ENCODE data around the gene STRA8.
"Not testable (repeated sequence)": the region's sequence is repeated elsewhere in the genome, so short reads cannot be mapped to it uniquely, and the experiment has no call there.

Gene STRA8

DNA sequence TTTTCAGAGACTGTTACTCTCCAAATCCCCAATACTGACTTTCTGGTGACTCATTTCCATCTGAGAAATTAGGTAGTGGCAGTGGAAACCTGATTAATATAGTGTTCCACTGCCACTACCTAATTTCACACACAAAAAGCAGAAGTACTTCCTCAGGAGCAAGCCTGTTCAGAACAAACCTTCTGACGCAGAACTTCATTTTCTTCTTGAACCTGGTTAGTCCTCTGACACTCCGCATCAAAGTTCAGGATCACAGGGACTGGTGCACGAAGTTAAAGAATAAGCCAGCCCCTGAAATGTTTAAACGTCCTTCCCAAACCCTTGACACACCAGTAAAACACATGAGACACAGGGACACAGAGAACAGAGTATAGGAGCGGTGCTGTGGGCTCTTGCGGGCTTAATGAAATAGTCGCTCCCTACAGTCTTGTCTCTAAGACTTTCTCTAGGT is 26.7 kb upstream of the STRA8 start:
- no peak for DNase-seq

DNA sequence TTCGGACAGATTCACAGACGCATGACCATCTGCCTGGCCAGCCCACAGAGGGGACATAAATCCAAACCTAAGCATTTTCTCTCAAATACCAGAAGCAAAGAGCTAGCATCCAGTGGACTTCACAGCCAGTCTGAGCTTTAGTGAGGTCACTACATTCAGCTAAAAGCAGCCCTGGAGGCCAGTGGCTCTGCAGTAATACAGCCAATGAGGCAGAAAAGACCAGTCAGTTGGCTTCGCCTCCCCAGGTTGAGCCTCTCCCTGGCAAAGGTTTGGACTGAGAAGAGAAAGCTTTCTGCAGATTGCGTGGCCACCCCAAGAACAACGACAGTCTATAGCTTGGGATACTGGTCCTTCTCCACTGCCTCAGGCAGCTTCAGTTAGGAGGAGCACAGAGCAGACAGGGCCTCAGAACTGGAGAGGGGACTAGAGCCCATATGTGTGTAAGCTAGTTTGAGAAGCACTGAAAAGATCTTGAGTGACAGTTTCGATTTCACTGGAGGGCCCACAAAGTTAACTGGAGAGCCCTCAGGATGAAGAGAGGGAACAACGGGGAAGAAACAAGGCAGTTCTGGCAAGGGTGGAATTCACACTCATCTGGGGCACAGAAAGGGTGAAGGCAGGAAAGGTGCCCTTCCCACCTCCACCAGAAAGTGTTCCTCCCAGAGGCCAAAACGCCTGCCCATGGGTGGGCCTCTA is 26.1 kb upstream of the STRA8 start:
- no peak for DNase-seq

DNA sequence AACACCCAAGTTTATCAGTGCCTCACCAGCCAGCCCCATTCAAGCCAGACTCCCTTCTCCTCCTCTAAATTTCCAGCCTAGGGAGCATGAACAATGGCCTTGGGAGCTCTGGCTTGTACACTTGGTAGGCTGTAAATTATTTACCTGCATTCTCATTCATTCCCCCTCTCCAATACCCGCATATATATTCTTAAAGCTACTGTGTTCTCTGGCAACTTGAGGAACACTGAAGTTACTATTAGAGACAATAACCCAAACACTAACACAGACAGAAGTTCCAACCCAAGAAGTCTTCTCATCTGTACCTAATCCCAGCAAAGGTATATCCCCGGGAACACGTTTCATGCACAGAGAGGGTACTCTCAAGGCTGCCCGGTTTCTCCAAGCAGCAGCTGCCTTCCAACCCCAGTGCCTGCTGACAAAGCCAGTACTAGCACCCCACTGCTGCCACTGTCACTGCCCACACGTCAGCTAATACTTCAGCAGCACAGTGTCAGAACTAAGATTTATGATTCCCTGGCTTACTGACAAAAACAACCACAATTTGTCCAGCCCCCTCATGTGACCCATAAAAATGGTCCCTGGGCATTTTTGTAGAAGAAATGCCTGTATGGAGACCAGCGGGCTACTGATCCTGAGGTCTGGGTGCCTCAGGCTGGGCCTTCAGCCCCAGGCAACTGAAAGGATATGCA is 25.4 kb upstream of the STRA8 start:
- DNase-seq = no peak

DNA sequence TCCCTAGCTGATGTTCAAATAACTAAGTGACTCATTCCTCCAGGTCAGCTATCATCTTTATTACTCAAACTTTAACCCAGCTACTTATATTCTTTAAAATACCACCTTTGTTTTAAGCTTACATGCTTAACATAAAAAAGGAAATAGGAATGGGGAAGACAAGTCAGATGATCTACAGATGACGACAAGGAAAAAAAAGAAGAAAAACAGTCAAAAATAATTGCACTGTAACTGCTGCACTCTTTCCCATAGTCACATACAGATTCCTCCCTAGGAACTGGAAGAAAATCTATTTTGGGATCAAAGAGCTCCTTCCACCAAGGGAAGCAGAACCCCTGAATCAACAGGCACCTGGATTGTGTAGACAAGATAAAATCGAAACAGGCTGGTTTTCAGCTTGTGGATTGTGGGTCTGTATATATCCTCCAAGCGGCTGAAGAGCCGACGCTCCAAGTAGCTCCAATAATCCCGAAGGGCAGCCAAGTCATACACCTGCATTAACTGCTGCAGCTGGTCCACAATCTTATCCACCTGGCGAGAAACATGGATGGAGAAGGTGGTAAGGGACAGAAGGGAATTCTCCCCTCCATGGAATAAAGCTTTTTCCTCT is 24.3 kb upstream of the STRA8 start:
- no peak for DNase-seq

DNA sequence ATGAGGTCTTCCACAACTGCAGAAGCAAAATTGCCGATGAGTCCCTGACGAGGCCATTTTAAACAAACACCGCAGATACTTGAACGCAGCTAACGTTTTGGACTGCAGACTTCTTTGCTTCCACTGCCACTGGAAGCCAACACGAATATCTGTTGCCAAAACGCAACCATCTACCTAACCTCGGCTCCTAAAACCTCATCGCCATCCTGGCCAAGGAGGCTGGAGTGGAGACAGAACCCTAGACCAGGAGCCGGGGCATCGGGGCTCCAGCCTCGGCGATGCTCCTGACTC is 22.8 kb upstream of the STRA8 start:
- peak in 1 of 2 experiments; percentile 4 for DNase-seq

DNA sequence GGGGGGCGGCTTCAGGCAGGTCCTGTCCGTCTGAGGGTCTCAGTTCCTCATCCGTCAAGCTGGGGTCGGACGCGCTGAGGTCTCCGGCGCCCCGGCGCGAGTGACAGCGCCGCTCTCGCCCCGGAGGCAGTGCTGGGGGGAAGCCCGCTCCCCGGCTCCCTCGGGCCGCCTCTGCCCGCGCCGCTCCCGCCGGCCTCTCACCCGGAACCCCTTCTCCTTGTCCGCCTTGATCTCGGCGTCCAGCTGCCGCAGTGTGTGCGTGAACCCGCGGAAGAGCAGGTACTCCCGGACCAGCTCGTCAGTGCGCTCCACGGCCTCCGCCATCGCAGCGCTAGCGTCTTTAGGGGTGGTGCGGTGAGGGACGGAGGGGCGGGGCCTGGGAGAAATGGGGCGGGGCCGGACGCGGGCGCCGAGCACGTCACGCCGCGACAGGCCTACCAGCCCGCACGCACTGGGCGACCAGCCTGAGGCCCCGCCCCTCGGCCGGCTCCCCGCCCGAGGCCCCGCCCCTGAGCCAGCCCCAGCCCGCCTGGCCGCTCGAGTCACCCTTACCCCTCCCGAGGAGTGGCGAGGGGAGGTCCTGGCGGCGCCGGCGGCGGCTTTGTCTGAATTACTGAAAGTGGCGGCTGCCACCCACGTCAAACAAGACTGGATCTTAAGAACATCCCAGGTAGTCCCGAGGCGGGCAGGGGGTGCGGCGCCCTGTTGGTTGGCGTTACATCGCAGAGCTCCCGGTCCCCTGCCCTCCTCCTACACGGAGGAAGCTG is 22.3 kb upstream of the STRA8 start, which contains the start of gene WDR91:
WDR91 (minus strand) TSS at position 348 of the 767 bp plus-strand sequence; CDS start at position 324, 24 bp downstream.
- peak; percentile 95 to 96 for DNase-seq

DNA sequence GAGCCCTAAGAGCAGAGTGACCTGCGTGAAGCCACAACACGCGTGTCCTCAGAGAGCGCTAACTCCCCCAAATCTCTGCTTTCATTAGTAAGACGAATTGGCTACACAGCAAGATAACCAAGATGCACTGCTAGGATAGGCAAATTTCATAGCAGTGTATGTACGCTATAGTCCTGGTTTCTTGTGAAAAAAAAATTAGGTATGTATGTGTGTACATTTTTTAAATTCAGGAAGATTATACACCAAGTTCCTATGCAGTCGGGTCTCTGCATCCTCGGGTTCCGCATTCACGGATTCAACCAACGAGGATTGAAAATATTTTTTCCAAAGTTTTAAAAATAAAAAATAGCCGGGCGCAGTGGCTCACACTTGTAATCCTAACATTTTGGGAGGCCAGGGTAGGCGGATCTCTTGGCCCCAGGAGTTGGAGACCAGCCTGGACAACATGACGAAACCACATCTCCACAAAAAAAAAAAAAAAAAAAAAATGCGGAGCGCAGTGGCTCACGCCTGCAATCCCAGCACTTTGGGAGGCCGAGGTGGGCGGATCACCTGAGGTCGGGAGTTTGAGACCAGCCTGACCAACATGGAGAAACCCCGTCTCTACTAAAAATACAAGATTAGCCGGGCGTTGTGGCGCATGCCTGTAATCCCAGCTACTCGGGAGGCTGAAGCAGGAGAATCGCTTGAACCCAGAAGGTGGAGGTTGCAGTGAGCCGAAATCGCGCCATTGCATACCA is 21.5 kb upstream of the STRA8 start:
- DNase-seq = not testable (repeated sequence)

DNA sequence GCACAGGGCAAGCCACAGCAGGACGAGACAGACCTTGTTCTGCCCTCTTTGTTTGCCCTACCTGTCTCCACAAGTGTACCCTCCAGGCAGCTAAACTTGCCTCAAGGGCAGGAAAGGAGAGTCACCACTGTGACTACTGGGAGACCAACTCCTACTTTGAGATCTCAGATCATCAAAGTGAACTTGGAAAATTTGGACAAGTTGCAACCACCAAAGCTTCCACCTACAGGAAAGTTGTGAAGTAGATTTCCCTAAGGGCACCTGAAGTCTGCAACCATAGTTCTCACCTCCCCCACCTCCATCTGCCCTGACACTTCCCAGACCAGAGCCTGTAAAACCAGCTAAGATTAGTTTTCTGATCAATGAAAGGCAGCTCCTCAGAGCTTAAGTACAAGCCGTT is 19.8 kb upstream of the STRA8 start:
- DNase-seq = no peak

DNA sequence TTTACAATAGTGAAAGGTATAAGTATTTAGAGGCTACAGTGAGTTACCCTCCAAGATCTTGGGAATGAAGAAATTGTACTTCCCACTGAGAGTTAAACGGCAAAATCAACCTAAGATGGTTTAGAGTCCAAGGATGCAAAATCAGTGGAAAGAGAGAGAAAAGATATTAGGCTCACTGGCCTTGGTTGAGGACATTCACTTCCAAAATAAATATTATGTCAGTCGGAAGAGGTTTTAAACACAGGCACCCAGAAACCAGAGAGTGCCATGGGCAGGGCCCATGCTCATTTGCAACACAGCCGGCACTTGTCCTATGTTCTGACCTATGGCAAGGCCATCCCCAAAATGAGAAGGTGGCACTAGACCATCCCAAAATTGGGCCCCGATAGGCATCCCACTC is 18.5 kb upstream of the STRA8 start:
- DNase-seq = no peak

DNA sequence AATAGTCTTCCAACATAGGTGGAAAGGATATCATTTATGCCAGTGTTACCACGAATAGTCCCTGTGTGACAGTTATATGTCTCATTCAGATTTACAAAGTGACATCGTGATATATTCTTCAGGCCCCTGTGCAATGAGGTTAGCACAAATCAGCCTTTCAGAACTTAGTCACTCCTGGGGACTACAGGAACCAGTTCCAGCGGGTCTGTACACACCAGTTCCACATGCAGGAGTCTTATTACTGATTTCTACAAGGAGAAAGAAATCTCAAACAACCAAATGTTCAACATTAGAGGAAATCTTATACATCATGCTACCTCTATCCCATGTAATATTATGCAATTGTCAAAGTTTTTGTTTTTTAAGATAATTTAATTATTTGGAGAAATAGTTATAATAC is 17.9 kb upstream of the STRA8 start:
- no peak for DNase-seq

DNA sequence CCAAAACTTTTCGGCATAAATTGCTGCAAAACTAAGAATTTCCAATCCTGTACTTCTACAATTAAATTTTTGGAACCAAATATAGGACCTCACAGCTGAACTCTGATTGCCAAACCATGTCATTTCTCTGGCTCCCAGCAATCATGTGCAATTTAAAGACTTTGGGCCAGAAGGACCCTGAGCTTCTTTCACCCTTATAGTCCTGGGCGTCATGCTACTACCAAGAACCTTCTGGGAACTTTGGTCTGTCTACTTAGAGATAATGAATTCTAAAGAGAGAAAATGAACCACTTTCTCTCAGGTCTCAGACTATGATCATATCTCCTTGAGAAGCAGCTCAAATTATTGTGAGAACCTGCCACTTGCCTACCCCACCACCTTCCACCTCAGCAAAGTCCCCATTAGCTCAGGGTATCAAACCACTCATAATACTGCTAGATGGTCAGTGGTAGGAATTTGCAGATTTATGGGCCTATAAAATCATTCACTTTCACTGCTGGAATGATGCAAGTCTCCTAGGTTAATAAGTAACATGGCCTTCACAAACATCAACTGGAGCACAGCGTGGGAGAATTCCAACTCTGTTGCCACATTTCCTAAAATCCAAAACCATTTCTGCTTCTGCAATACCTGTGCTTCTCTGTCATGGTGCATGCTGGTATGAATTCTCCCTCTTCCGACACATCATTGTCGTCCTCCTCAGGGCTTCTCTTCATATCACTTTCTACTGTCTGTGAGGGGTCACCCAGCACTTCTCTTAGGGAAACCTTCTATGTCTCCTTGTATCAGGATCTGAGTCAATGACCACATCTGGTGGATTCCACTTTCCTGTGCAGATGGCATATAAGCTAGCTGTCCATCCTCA is 15.8 kb upstream of the STRA8 start:
- no peak for DNase-seq

DNA sequence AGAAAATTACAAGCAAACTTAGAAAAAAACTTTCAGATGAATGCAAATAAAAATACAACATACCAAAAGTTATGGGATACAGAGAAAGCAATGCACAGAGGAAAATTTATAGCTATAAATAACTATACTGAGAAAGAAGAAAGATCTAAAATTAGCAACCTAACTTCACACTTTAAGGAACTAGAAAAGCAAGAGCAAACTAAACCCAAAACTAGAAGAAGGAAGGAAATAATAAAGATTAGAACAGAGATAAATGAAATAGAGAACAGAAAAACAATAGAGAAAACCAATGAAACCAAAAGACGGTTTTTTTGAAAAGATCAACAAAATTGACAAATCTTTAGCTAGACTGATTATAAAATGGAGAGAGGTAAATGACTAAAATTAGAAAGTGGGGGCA is 9.6 kb upstream of the STRA8 start:
- no peak for DNase-seq

DNA sequence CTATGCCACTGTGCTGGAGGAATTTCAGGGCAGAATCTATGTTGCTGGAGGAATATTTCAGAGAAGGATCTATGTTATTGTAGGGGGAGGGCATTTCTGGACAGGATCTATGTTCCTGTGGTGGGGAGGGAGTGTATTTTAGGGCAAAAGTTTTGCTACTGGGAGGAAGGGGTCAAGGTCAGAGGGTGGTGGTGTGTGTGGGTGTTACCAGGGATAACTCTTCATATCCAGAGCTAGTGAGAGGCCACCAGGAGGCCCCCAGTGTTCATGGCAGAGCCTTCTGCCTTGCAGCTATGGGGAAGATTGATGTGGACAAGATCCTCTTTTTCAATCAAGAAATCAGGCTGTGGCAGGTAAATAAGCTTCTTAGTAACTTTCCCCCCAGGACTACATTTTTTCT is 2.0 kb upstream of the STRA8 start:
- DNase-seq = no peak

DNA sequence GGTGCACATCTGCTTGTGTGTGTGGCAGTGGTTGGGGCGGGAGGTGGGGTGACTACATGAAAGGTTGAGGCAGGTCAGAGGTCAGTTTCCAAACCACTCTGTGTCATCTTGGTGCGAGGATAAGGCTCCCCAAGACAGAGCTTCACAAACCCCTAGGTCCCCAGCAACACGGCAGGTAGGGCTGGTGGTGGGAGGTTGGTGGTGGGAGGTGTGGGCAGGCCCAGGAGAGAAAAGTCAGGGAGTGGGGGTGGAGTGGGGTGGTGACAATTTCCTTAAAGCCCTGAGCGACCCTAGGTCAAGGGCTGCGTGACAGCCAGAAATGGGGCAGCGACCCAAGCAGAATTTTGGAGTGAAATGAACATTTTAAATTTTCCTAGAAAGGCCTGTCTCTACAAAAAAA is 1.6 kb upstream of the STRA8 start:
- DNase-seq = no peak

DNA sequence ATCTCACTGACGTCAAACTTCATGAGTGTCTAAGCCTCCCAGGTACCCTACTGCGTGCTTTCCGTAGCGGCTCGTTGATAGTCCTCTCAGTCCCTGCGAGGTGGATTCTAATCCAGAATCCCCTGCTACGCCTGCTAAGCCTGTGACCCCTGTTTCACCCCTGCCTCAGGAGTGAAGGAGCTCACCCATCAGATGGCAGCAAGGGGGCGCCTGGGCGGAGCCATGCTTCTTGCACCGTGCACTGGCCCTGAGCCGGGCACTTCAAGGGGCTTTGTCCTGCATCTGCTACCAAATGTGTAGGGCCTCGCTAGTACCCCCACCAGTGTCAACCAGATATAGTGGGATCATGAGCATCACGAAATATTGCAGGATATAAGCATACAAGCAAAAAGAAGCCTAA is 918 bp upstream of the STRA8 start:
- no peak for DNase-seq

DNA sequence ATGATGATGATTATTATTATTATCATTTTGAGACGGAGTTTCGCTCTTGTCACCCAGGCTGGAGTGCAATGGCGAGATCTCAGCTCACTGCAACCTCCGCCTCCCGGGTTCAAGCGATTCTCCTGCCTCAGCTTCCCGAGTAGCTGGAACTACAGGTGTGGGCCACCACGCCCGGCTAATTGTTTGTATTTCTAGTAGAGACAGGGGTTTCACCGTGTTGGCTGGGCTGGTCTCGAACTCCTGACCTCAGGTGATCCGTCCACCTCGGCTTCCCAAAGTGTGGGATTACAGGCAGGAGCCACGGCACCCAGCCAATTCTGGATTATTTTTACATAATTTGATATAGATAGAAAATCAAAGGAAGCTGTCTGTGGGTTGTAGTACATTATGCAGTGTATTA is 457 bp downstream of the STRA8 start:
- not testable (repeated sequence) for DNase-seq

DNA sequence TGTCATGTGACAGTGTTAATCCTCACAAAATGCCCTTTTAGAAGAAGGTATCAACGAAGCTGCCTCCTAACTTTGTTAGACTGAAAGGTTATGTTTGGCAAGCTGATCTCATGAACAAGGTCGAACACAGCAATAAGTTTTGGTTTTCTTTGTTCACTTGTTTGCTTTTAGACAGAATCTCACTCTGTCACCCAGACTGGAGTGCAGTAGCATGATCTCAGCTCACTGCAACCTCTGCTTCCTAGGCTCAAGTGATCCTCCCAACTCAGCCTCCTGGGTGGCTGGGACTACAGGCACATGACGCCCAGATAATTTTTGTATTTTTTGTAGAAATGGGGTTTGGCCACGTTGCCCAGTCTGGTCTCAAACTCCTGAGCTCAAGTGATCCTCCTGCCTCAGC is 1.1 kb downstream of the STRA8 start:
- no peak for DNase-seq

DNA sequence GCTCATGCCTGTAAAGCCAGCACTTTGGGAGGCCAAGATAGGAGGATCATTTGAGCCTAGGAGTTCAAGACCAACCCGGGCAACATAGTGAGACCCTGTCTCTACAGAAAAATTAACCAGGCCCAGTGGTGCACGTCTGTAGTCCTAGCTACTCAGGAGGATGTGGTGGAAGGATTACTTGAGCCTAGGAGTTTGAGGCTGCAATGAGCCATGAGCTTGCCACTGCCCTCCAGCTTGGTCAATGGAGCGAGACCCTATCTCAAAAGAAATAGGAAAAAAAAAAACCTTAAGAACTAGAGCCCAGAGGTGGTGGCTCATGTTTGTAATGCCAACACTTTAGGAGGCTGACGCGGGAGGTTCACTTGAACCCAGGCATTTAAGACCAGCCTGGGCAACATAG is 2.2 kb downstream of the STRA8 start:
- no peak for DNase-seq

DNA sequence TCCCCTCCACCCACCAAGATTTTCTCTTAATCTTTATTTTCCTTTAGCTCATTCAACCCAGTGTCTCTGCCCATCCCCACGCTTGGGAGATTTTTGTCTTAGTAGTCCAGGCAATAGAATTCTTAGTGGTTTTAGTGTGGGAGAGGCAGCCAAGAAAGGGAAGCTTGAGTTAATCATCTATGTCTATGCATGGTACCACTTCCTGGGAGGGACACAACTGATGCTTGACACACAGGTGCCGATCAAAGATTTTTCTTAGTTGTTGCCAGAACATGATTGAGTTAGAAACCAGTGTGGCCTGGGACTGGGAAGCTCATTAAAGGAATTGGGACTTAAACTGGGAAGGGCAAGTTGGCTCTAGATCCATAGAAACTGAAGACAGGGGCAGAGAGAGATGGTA is 3.1 kb downstream of the STRA8 start:
- DNase-seq = no peak

DNA sequence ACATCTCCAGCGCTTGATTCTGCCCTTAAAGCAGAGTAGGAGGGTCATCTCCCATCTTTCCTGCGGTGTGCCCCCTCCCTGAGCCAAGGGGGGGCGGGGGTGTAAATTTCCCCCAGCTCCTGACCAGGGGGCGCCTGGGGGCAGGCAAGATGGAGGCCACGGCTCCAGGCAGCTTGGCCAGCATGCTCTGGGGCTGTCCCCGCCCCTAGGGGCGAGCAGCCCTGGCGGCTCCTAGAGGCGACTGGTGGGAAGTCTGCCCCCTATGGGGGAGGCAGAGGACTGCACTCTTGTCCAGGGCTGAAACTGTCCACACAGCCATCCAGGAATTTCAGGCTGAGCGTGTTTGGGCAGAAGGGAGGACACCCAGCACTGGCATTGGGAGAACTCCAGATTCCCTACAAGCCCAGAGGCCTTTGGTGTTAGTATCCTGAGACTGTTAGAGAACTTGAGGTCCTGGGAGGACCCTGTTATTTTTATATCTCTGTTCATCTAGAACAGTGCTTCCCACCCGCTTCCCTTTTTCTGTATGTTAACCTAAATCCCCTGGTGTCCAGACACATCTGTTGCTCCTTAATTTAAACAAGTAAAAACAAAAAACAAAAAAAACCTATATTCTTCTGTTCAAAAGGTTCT is 4.6 kb downstream of the STRA8 start:
- no peak for DNase-seq

DNA sequence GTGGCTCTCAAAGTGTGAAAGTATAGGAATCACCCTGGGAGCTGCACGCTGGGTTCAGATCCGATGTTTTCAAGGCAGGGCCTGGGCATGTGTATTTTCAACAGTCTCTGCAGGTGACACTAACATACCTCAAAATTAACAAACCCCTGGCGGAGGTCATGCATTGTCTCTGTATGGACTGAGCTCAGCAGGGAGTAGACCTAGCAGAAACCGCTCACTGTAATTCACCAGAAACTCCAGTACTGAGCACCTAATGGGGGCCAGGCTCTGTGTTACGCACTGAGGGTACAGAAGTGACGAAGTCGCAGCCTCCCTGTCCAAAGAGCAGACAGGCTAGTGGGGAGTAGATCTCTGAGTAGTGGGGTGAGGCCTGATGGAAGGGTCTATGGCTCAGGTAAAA is 5.6 kb downstream of the STRA8 start:
- DNase-seq = no peak

Data from activated CD4-positive, alpha-beta T cell treated with anti-CD3 and anti-CD28 coated beads, Interleukin-2, amount 50 U/mL, for 4 hours (primary cell).